Measurements from ENCODE around the gene KBTBD13. TPM values are rescaled to one million over a fixed set of nuclear protein-coding genes. Genes with fewer than 3 reads are reported as not detected.
"Not testable (repeated sequence)": the region's sequence is repeated elsewhere in the genome, so short reads cannot be mapped to it uniquely, and the experiment has no call there.

Gene KBTBD13
- total RNA-seq, 3 donors from 2014 or later, result 0.09 TPM; not detected in 2

GRCh38 chr15:65096481-65097385 is 20.2 kb downstream of the KBTBD13 start:
- no peaks in the 10 kb centered on the region for H3K9me3 ChIP-seq

GRCh38 chr15:65097651-65098263 is 21.2 kb downstream of the KBTBD13 start:
- intact Hi-C loops (cut with DNase I, micrococcal nuclease), result no loop called here
- peaks cover 12% of the 10 kb centered on the region for H3K4me1 ChIP-seq (ENCODE audit: low read depth)
- TF ChIP-seq CTCF (IDR thresholded peaks at IDR 0.05), result no peak
- no peak overlapping the region for H3K4me3 ChIP-seq
- ATAC-seq, result no peak
- H3K36me3 ChIP-seq (ENCODE audit: low read depth), result no peaks in the 10 kb centered on the region
- no peaks in the 10 kb centered on the region for H3K9me3 ChIP-seq
- DNase-seq, result no peak

More at GRCh38 chr15:65096481-65097385, 20.2 kb downstream of the KBTBD13 start:
- Histone ChIP-seq H3K4me3 (no peak overlapping the region), H3K4me1 (ENCODE audit: low read depth) (peaks cover 12% of the 10 kb centered on the region), H3K36me3 (ENCODE audit: low read depth) (no peaks in the 10 kb centered on the region)
- ATAC-seq (no peak), DNase-seq (no peak)
- intact Hi-C loops (cut with DNase I, micrococcal nuclease), result no loop called here
- TF ChIP-seq CTCF (IDR thresholded peaks at IDR 0.05), result no peak

- DNase-seq, result no peak
- Histone ChIP-seq H3K36me3 (ENCODE audit: low read depth) (no peaks in the 10 kb centered on the region), H3K9me3 (no peaks in the 10 kb centered on the region), H3K4me3 (no peak overlapping the region), H3K4me1 (ENCODE audit: low read depth) (peaks cover 12% of the 10 kb centered on the region)
- ATAC-seq, result no peak
- no peak for TF ChIP-seq CTCF (IDR thresholded peaks at IDR 0.05)
- intact Hi-C loops (cut with DNase I, micrococcal nuclease), result no loop called here
Observed at GRCh38 chr15:65099336-65099735, 22.8 kb downstream of the KBTBD13 start.

- ATAC-seq; H3K4me3 ChIP-seq; DNase-seq; intact Hi-C loops (cut with DNase I, micrococcal nuclease); H3K36me3 ChIP-seq (ENCODE audit: low read depth); H3K9me3 ChIP-seq: not testable (repeated sequence)
- peaks cover 12% of the 10 kb centered on the region for H3K4me1 ChIP-seq (ENCODE audit: low read depth)
Observed at GRCh38 chr15:65099801-65100200, 23.3 kb downstream of the KBTBD13 start.

- no peak for TF ChIP-seq CTCF (IDR thresholded peaks at IDR 0.05)
- DNase-seq (peak; percentile 70 to 74 (median 71)), ATAC-seq (peak; percentile 89)
- H3K4me3 ChIP-seq, result no peak overlapping the region
- intact Hi-C loops (cut with DNase I, micrococcal nuclease), result no loop called here
- H3K36me3 ChIP-seq (ENCODE audit: low read depth), result no peaks in the 10 kb centered on the region
- H3K4me1 ChIP-seq (ENCODE audit: low read depth), result peaks cover 12% of the 10 kb centered on the region
- H3K9me3 ChIP-seq, result no peaks in the 10 kb centered on the region
Observed at GRCh38 chr15:65100442-65100841, 23.9 kb downstream of the KBTBD13 start.

GRCh38 chr15:65101411-65101890 is 24.9 kb downstream of the KBTBD13 start:
- TF ChIP-seq CTCF (IDR thresholded peaks at IDR 0.05), result peak; percentile 67
- H3K4me1 ChIP-seq (ENCODE audit: low read depth), result peaks cover 12% of the 10 kb centered on the region
- peak in 2 of 3 donors; percentile 84 to 91 for DNase-seq
- intact Hi-C loops (cut with DNase I, micrococcal nuclease), result no loop called here
- H3K9me3 ChIP-seq, result no peaks in the 10 kb centered on the region
- H3K36me3 ChIP-seq (ENCODE audit: low read depth), result no peaks in the 10 kb centered on the region
- H3K4me3 ChIP-seq, result no peak overlapping the region
- ATAC-seq, result peak; percentile 82
